Measurements from ENCODE around the gene GALNT16. TPM values are rescaled to one million over a fixed set of nuclear protein-coding genes. Genes with fewer than 3 reads are reported as not detected.

The GALNT16 gene
- polyA plus RNA-seq, 3 donors = 0.01 TPM; not detected in 2

DNA sequence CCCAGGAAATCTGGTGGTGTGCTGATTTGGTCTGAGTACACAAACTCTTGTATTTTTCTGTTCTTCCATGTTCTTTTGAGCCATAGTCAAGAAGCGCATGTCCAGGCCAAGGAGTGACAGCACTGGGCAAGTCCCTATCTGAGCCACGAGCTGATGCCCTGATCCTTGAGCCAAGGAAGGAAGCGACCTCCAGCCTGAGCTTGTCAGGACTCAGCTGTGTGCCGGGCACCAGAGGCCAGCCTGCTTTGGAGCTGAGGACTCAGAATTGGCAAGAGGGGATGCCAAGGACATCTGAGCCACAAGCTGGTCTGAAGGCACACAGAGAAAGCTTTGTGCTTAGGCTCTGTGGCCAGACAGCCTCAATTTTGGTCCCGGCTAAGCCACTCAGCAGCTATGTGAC lies 52.6 kb downstream of the GALNT16 start:
- H3K4me3 Mint-ChIP-seq = no peak overlapping the region
- no peaks in the 10 kb centered on the region for H4K20me1 ChIP-seq (ENCODE audit: insufficient read depth, low read length)
- H3K4me3 ChIP-seq (replicated peaks in 1 of 3; ENCODE audit: low read depth in 2 of 3, low read length in 3 of 3) = no peak overlapping the region
- peaks cover 19% of the 10 kb centered on the region for H3K4me1 Mint-ChIP-seq
- H3K79me2 ChIP-seq (ENCODE audit: insufficient read depth, low read length) = no peaks in the 10 kb centered on the region
- H3K9ac ChIP-seq (ENCODE audit: insufficient read depth, low read length, poor library complexity, severe bottlenecking) = no peak overlapping the region
- H3K36me3 Mint-ChIP-seq = no peaks in the 10 kb centered on the region
- H3K4me2 ChIP-seq (replicated peaks; ENCODE audit: extremely low read depth, low read length, poor library complexity, severe bottlenecking) = no peak overlapping the region
- H3K36me3 ChIP-seq (replicated peaks in 1 of 2; ENCODE audit: control insufficient read depth in 1 of 2, insufficient read depth in 2 of 2, low read length in 2 of 2) = no peaks in the 10 kb centered on the region
- peaks cover 0 to 7% (median 0%) of the 10 kb centered on the region in 7 donors for H3K9me3 Mint-ChIP-seq
- intact Hi-C loops (cut with micrococcal nuclease) = no loop called here
- 92% methylated on average over 4 of the region's 5 CpGs for WGBS (ENCODE audit: insufficient coverage)
- H3K27me3 Mint-ChIP-seq (ENCODE audit: low read depth in 3 of 3) = peaks cover 20 to 31% (median 24%) of the 10 kb centered on the region in 3 donors
- peaks cover 0 to 3% of the 10 kb centered on the region in 2 donors for H3K9me3 ChIP-seq (replicated peaks in 1 of 2; ENCODE audit: control insufficient read depth in 1 of 2, insufficient read depth in 1 of 2, low read length in 2 of 2)
- no peak overlapping the region for H3K27ac Mint-ChIP-seq
- TF ChIP-seq, protein P1, sequence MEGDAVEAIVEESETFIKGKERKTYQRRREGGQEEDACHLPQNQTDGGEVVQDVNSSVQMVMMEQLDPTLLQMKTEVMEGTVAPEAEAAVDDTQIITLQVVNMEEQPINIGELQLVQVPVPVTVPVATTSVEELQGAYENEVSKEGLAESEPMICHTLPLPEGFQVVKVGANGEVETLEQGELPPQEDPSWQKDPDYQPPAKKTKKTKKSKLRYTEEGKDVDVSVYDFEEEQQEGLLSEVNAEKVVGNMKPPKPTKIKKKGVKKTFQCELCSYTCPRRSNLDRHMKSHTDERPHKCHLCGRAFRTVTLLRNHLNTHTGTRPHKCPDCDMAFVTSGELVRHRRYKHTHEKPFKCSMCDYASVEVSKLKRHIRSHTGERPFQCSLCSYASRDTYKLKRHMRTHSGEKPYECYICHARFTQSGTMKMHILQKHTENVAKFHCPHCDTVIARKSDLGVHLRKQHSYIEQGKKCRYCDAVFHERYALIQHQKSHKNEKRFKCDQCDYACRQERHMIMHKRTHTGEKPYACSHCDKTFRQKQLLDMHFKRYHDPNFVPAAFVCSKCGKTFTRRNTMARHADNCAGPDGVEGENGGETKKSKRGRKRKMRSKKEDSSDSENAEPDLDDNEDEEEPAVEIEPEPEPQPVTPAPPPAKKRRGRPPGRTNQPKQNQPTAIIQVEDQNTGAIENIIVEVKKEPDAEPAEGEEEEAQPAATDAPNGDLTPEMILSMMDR (IDR thresholded peaks at IDR 0.05) = no peak
- no peak for DNase-seq
- no peak overlapping the region for H3K27ac ChIP-seq (ENCODE audit: low read depth in 1 of 2, low read length in 2 of 2)
- peaks cover 17% of the 10 kb centered on the region in 2 donors for H3K4me1 ChIP-seq (ENCODE audit: control insufficient read depth in 1 of 2, insufficient read depth in 2 of 2, low read length in 2 of 2)
- peaks cover 2 to 12% of the 10 kb centered on the region in 2 donors for H3K27me3 ChIP-seq (ENCODE audit: control insufficient read depth in 2 of 2, insufficient read depth in 2 of 2, low read length in 2 of 2)
- no peak overlapping the region for H2AFZ ChIP-seq (ENCODE audit: insufficient read depth, low read depth, low read length, poor library complexity, severe bottlenecking)

DNA sequence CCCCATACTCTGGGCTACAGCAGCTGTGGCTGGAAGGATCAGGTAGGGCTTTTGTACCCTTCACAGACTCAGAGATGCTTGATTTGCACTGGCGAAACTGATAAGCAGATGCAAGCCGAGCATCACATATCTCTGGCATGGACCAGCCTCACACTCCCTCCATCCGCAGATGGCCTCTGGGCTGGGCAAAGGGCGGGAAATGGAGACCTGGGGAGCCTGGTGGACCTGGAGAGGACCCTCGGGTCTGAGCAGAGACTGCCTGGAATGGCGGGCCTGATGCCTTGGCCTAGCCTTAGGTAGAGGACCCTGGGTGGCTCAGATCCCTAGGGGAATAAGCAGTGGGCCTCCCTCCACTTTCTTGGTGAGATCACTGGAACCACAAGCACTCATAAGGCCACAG lies 53.2 kb downstream of the GALNT16 start:
- Mint-ChIP-seq H3K27ac (no peak overlapping the region), H3K36me3 (no peaks in the 10 kb centered on the region), H3K4me3 (no peak overlapping the region), H3K4me1 (peaks cover 25% of the 10 kb centered on the region), H3K9me3 (peaks cover 0 to 7% (median 0%) of the 10 kb centered on the region in 7 donors), H3K27me3 (ENCODE audit: low read depth in 3 of 3) (peaks cover 16 to 27% (median 20%) of the 10 kb centered on the region in 3 donors)
- DNase-seq = no peak
- Histone ChIP-seq H3K27me3 (ENCODE audit: control insufficient read depth in 2 of 2, insufficient read depth in 2 of 2, low read length in 2 of 2) (peaks cover 0 to 11% of the 10 kb centered on the region in 2 donors), H3K9ac (ENCODE audit: insufficient read depth, low read length, poor library complexity, severe bottlenecking) (no peak overlapping the region), H4K20me1 (ENCODE audit: insufficient read depth, low read length) (no peaks in the 10 kb centered on the region), H3K79me2 (ENCODE audit: insufficient read depth, low read length) (no peaks in the 10 kb centered on the region), H2AFZ (ENCODE audit: insufficient read depth, low read depth, low read length, poor library complexity, severe bottlenecking) (no peak overlapping the region), H3K4me1 (ENCODE audit: control insufficient read depth in 1 of 2, insufficient read depth in 2 of 2, low read length in 2 of 2) (peaks cover 23% of the 10 kb centered on the region in 2 donors), H3K36me3 (replicated peaks in 1 of 2; ENCODE audit: control insufficient read depth in 1 of 2, insufficient read depth in 2 of 2, low read length in 2 of 2) (no peaks in the 10 kb centered on the region), H3K4me3 (replicated peaks in 1 of 3; ENCODE audit: low read depth in 2 of 3, low read length in 3 of 3) (no peak overlapping the region), H3K9me3 (replicated peaks in 1 of 2; ENCODE audit: control insufficient read depth in 1 of 2, insufficient read depth in 1 of 2, low read length in 2 of 2) (peaks cover 0 to 3% of the 10 kb centered on the region in 2 donors), H3K4me2 (replicated peaks; ENCODE audit: extremely low read depth, low read length, poor library complexity, severe bottlenecking) (no peak overlapping the region), H3K27ac (ENCODE audit: low read depth in 1 of 2, low read length in 2 of 2) (no peak overlapping the region)
- 90% methylated on average over 3 of the region's 6 CpGs for WGBS (ENCODE audit: insufficient coverage)
- TF ChIP-seq, protein P1 (IDR thresholded peaks at IDR 0.05) = no peak
- intact Hi-C loops (cut with micrococcal nuclease) = no loop called here
